Measurements from ENCODE around the gene TMEM94.

Gene TMEM94

DNA sequence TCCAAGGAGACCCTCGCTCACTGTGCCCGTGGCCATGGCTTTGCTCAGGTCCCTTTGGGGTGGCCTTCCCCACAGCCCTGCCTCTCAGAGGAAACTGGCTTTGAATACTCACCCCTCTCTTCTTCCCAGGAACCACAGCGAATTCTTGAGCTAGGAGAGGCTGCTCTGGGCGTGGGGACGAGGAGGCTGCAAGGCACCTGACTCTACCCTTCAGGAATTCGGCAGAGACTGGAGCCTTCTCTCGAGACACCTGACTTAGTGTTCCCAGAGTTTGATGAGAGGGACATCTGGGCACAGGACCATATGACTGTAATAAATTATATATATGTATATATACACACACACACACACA lies 75.3 kb downstream of the TMEM94 start:
- no peak for DNase-seq

DNA sequence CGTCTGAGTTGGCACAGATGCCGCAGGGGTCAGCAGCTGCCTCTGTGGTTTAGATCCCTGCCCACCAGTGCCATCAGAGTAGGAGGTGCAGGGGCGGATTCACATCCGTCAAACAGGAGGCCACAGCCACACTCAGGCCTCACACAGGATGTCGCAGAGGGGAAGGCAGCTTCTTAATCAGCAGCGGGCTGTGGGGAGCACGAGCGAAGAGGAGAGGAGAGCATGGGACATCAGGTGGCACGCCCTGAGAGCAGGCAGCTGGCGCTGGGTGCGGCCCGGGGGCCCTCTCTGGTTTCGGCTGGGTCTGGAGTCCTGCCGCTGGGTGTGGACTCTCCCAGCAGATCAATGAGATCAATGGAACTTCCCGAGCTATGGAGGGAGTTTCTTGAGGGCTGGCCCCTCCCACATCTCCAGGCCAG lies 78.7 kb downstream of the TMEM94 start:
- DNase-seq: peak; percentile 58

DNA sequence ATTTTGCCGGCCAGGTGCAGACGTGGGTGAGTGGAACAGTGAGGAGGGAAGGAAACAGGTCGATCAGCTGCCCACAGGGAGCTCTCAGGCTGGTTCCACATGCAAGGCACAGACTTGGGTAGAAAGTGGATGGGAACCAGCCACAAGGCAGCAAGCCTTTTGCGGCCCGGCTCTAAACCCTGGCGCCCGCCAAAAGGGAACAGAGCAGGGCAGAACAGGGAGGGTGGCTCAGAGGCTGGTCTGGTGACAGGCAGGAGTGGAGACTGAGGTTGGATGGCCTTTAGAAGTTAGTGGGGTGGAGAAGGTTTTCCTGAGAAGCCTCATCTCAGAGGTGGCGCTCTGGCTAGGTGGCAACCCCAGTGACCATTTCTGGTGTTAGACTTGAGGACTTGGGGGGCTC lies 79.4 kb downstream of the TMEM94 start:
- no peak for DNase-seq

DNA sequence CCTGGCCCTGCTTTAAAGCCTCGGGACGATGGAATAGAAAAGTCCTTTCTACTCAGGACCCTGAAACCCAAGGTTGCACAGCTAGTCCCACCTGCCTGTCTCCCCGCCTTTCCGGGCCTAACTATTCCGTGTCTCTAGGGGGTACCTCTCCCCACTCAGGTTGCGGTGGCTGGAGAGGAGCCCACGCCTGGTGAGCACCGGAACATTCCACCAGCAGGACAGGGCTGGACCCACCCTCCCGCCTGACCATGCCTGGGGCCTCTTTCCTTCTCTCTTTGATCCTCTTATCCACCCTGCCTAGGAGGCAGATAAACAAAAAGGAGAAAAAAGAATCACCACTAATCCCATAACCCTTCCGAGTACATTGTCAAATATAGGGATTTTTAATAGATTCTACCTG lies 79.9 kb downstream of the TMEM94 start:
- no peak for DNase-seq

DNA sequence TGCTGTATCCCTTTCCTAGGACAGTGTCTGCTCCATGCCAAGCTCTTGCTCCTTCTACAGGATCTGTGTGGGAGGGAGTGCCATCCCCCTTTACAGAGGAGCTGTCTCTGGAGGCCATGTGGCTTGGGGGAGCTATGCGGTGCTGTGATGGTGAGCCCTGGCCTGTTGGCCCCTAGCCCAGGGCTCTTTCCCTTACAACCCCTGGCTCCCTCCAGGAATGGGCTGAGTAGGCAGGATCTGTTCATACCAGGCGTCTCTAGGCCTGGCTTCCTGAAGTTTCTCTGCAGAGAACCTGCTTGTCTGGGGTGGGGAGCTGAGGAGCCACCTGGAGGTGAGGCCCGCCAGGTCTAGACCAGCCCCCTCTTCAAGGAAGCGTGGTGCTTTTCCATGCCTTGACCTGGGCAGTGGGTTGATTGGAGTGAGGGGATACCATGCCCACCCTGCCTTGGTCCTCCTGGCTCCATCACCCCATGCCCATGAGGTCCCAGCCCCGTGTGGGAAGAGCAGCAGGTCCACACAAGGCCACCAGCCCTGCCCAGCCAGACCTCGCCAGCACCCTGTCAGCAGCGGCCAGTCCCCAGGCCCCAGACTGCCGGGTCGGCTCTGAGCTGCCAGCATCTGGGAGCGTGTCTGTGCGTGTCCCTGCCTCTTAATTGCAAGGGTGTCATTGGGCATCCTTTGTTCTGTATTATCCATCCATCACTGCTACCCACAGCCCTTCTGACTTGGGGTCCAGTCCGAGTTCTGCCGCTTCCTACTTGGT lies 83.7 kb downstream of the TMEM94 start:
- DNase-seq: no peak

DNA sequence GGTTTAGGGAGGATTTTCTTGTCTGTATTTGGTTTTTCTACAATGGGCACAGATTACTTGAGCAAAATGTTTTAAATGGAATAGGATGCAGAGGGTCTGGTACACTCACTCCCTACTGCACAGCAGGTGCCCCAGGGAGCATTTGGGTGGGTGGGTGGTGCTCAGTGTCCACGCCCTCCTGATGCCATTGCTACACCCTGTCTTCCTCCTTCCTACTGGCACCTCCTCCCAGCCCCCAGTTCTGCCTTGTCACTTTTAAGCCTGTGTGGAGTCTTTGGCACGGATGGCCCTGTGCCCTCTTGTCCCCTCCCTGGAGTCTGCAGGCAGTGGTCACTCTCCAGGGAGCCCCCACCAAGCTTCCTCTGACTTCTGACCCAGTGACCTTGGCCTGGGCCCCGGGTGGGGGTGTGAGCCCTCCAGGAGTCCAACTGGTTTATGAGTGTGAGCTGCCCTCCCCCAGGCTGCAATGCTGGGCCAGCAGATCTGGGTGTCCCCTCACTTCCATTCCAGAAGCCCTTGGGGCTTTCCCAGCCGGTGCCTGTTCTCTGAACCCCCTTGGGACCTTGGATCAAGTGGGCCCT lies 84.6 kb downstream of the TMEM94 start:
- DNase-seq: no peak

DNA sequence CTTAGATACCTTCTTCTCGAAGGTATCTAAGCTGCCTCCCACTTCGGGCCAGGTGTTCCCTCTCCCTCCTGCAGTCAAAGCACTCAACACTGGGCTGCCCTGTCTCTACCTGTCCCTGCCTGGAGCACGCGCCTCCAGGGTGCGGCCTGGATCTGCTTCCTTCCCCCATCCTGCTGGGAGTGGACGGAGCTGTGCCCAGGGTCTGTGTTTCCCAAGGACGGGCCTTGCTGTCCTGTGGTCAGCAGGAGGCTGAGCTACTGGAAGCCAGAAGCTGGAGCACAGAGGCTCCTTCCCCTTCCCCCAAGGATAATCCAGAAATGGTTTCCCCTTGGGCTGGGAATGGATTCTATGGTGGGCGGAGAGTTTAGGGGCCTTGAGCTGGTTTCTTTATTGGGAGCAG lies 85.8 kb downstream of the TMEM94 start:
- DNase-seq: no peak

DNA sequence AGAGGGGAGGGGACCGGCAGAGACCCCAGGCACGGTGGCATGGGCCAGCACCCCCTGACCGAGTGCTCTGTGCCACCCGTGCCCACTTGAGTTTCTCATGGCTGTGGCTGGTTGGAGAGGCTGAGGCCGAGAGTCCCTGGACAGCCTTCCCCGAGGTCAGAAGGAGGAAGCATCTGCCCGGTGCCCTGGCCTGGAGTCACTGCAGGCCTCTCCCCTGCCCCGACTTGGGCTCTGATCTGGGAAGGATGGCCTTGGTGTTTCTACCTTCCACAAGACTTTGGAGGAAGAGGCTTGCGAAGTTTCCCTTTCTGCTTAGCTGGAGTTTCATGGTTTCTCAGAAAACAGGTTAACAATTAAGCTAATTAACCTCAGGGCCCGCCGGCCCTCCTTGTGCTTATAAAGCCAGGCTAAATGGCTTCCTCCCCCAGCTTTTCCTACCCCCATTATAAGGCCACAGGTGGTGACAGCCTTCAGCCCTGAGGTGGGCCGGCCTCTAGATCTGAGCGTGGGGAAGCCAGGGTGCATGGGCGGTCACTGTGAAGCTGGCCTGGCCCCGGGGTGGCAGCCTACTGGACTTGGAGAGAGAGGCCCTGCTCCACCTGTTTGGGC lies 86.4 kb downstream of the TMEM94 start:
- no peak for DNase-seq

DNA sequence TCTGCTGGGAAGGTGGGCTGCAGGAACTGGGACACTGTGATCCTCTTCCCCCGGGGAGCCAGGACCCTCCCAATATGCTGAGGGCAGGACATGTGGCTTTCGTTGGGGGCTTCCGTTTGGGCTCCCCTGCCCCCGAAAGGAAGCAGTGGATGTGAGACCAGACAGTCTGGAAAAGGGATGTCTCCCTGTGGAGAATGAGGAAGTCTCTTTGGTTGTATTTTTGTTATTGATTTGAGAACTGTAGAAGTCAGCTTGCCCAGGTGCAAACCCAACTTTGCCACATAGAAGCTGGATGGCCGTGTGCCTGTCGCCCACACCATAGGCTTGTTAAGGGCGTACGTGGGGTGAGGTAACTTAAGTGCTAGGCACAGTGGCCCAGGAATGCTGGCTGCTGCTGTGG lies 87.8 kb downstream of the TMEM94 start:
- no peak for DNase-seq

DNA sequence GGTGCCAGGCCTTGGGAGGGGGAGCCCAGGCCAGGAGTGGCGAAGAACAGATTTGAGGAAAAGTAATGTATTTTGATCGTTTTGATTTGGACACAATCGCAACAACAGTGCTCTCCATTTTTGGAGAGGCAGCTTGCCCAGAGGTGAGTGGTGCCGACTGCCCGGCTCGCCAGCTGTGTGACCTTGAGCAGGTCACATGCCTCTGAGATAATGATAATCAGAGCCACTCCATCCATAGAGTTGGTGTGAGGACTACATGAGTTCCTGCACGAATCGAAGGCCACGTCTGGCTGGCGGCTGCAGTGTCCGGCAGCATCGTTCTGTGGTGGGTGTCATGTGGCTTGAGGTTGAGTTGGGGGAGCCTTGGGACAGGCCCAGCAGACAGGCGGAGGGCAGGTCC lies 89.7 kb downstream of the TMEM94 start:
- DNase-seq: no peak

DNA sequence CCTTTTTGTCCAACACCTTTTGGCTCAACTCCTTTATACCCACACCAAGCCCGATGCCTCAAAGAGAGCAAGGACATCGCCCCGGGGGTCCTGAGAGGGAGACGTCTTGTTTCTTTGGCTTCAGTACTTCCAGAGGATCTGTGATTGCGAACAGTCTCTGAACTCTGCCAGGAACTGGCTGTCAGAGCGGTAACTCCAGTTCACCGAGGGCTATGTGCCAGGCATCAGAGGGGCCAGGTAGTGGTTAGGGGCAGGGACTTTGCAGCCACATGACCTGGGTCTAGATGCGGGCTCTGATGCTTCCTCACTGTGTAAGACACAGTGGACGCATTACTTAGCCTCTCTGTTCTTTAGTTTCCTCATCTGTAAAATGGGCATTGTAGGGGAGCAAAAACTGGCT lies 90.7 kb downstream of the TMEM94 start:
- DNase-seq: no peak

DNA sequence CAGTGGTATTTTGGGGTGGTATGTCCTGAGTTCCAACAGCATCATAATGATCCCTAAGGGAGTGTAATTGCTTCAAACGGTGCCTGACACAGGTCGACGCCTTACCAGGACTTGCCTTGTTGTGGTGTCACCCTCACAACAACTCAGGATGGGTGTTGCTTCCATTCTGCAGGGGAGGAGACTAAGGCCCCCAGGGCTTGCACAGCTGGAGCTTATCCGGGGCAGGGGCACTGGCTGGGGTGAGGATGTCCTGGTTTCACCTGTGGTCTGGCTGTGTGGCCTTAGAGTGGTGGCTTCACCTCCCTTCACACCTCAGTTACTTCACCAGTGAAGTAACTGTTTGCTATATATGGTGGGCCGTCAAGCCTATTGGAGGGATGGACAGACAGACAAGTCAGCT lies 92.4 kb downstream of the TMEM94 start:
- DNase-seq: no peak

Measured in activated effector memory CD4-positive, alpha-beta T cell treated with Interleukin-2 at 50 U/mL for 16 hours (primary cell).